ENCODE data around the gene PRKAG2. TPM values are rescaled to one million over a fixed set of nuclear protein-coding genes. Genes with fewer than 3 reads are reported as not detected.
A peak's percentile ranks its signal among the peaks of the same experiment; 100 is the strongest.

The PRKAG2 gene
- total and polyA plus RNA-seq, 2 of the 13 experiments (the other 11 are each of a cell fraction or from before 2014, with no cell fraction given) = 0.90 to 1.3 TPM

GRCh38 chr7:151519765-151520418 lies 357.0 kb downstream of the PRKAG2 start, which contains the start of gene RHEB (continued):
- TF ChIP-seq, protein P1, sequence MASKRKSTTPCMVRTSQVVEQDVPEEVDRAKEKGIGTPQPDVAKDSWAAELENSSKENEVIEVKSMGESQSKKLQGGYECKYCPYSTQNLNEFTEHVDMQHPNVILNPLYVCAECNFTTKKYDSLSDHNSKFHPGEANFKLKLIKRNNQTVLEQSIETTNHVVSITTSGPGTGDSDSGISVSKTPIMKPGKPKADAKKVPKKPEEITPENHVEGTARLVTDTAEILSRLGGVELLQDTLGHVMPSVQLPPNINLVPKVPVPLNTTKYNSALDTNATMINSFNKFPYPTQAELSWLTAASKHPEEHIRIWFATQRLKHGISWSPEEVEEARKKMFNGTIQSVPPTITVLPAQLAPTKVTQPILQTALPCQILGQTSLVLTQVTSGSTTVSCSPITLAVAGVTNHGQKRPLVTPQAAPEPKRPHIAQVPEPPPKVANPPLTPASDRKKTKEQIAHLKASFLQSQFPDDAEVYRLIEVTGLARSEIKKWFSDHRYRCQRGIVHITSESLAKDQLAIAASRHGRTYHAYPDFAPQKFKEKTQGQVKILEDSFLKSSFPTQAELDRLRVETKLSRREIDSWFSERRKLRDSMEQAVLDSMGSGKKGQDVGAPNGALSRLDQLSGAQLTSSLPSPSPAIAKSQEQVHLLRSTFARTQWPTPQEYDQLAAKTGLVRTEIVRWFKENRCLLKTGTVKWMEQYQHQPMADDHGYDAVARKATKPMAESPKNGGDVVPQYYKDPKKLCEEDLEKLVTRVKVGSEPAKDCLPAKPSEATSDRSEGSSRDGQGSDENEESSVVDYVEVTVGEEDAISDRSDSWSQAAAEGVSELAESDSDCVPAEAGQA (IDR thresholded peaks at IDR 0.05; ENCODE audit: low read depth) = peak; percentile 71
- TF ChIP-seq, protein P1 (CRISPR knock-in tag; IDR thresholded peaks at IDR 0.05; ENCODE audit: borderline replicate concordance) = no peak
- TF ChIP-seq FOXK1 (CRISPR knock-in tag; IDR thresholded peaks at IDR 0.05; ENCODE audit: borderline replicate concordance, low read depth) (peak; percentile 35; the same call in 1 of the 2 replicates), NFYB (CRISPR knock-in tag; IDR thresholded peaks at IDR 0.05) (peak; percentile 82), ZSCAN20 (CRISPR knock-in tag; IDR thresholded peaks at IDR 0.05; ENCODE audit: borderline replicate concordance) (no peak), UBTF (CRISPR knock-in tag; IDR thresholded peaks at IDR 0.05) (peak; percentile 51; the same call in 1 of the 2 replicates), SALL2 (CRISPR knock-in tag; IDR thresholded peaks at IDR 0.05) (no peak), ASH2L (IDR thresholded peaks at IDR 0.05; ENCODE audit: insufficient read length, low read depth, low read length) (peak; percentile 62), CHD4 (IDR thresholded peaks at IDR 0.05; ENCODE audit: borderline replicate concordance, low read length) (no peak), DMAP1 (CRISPR knock-in tag; IDR thresholded peaks at IDR 0.05) (peak; percentile 19; the same call in 1 of the 2 replicates), SP5 (CRISPR knock-in tag; IDR thresholded peaks at IDR 0.05; ENCODE audit: borderline replicate concordance, low read depth) (peak; percentile 55), POGZ (CRISPR knock-in tag; IDR thresholded peaks at IDR 0.05) (peak; percentile 94), HMGXB3 (CRISPR knock-in tag; IDR thresholded peaks at IDR 0.05; ENCODE audit: borderline replicate concordance) (no peak), ZSCAN25 (CRISPR knock-in tag; IDR thresholded peaks at IDR 0.05) (peak; percentile 35; the same call in 1 of the 2 replicates)
- TF ChIP-seq, protein P2, sequence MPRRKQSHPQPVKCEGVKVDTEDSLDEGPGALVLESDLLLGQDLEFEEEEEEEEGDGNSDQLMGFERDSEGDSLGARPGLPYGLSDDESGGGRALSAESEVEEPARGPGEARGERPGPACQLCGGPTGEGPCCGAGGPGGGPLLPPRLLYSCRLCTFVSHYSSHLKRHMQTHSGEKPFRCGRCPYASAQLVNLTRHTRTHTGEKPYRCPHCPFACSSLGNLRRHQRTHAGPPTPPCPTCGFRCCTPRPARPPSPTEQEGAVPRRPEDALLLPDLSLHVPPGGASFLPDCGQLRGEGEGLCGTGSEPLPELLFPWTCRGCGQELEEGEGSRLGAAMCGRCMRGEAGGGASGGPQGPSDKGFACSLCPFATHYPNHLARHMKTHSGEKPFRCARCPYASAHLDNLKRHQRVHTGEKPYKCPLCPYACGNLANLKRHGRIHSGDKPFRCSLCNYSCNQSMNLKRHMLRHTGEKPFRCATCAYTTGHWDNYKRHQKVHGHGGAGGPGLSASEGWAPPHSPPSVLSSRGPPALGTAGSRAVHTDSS (CRISPR knock-in tag; conservative IDR thresholded peaks at IDR 0.05) = no peak
